NCI-H1436 (cell line): ENCODE measurements around the gene RAVER2.
"Not testable (repeated sequence)": the region's sequence is repeated elsewhere in the genome, so short reads cannot be mapped to it uniquely, and the experiment has no call there.

Experiments
- DNase-seq: peaks from one replicate; lab custom pipeline; 2025; lab: John Stamatoyannopoulos, UW

Gene RAVER2, protein sequence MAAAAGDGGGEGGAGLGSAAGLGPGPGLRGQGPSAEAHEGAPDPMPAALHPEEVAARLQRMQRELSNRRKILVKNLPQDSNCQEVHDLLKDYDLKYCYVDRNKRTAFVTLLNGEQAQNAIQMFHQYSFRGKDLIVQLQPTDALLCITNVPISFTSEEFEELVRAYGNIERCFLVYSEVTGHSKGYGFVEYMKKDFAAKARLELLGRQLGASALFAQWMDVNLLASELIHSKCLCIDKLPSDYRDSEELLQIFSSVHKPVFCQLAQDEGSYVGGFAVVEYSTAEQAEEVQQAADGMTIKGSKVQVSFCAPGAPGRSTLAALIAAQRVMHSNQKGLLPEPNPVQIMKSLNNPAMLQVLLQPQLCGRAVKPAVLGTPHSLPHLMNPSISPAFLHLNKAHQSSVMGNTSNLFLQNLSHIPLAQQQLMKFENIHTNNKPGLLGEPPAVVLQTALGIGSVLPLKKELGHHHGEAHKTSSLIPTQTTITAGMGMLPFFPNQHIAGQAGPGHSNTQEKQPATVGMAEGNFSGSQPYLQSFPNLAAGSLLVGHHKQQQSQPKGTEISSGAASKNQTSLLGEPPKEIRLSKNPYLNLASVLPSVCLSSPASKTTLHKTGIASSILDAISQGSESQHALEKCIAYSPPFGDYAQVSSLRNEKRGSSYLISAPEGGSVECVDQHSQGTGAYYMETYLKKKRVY

DNA sequence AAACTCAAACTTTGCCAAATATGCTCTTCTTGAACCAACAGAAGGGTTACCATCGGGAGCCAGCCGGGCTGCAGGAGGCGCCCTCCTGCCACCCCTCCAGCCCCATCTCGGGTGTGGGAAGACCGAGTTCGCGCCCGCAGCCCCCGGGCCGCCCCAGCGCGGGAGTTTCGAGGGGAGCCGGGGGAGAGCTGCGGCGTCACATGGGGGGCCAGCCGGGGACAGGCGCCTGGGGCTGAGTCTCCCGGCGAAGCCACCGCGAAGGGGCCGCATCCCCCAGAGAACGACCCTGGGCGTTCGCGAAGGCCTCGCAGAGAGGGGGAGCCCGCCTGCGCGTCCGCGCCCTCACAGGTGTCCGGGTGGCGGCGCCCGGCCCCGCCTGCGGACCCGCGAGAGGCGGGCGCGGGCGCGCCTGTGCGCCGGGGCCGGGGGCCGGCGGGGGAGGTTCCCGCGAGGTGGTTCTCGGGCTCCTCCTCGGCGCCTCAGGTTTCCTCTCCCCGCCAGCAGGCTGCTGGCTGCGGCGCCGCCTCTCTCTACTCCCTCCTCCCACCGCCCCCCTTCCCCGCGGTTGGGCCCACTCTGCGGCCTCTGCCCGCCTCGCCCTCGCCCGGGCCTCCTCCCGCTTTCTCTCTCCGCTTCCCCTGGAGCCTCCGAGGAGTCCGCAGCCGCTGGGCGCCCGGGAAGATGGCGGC lies at the start of gene RAVER2:
Gene RAVER2, plus strand, starts transcription at position 584 of the 689 bp plus-strand sequence. Its CDS starts 98 bp downstream, at position 682.
- peak; percentile 61 for DNase-seq

DNA sequence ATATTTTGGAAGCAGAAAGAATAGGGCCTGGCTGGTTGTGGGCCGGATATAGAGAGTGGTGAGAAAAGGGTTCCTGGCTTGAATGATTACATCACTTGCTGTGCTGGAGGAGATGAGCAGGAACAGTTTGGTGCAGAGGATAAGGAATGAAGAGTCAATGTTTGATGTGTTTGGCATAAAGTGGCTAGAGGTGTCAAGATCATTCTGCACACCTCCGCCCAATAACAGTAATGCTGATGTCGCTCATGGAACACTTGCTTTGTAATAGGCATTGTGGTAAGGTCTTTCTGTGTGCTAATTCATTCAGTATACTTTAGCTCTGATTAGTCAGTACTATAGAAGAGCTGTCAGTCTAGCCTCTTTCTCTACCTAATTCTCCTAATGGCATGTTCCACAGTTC lies 48.0 kb upstream of the RAVER2 start:
- DNase-seq, result no peak

DNA sequence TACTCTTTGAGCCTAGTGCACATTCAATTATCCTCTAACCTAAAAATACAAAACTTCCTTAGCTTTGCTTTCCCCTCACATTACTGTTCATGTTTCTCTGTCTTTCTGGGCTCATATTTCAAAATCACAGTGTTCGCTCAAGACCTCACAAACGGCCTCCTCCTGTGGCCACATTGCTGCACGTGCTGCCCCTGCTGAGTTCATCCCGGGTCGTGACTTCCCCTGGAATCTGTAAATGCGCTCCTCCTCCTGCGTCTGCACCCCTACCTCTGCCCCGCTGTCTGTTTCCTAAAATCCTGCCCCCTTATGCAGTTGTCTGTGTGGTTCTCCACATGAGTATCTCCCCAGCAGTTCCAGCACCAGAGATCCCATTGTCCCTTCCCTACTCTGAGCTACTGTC lies 45.5 kb upstream of the RAVER2 start:
- no peak for DNase-seq

DNA sequence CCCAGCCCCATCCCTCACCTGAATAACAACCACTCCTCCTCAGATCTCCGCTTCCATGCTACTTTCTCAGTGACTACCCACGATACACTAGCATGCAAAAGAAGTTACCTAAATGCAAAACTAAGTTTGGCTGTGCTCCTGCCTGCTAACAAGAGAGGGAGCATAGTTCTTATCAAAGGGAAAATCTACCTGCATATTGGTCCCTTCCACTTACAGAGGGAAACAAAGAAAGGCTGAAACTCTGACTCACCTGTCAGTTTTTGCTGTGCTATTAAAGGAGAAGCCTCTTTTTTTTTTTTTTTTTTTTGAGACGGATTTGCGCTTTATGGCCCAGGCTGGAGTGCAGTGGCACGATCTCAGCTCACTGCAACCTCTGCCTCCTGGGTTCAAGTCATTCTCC lies 43.8 kb upstream of the RAVER2 start:
- no peak for DNase-seq

DNA sequence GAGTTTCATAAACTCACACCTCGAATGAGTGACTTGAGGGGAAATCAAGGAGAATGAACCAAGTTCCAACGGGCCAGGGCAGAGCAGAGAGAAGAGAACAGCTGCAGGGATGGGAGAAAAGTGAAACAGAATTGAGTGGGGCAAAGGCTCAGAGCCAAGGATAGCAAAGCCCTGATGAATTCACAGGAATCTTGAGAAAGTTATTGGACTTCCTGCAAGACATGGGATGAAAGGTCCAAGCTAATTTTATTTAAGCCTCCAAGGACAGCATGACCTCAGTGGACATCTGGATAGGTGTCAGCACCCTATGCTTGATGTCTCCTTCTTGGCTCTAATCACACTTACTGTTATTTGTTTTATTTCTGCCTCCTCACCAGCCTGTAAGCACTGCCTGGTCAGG lies 43.0 kb upstream of the RAVER2 start:
- no peak for DNase-seq

DNA sequence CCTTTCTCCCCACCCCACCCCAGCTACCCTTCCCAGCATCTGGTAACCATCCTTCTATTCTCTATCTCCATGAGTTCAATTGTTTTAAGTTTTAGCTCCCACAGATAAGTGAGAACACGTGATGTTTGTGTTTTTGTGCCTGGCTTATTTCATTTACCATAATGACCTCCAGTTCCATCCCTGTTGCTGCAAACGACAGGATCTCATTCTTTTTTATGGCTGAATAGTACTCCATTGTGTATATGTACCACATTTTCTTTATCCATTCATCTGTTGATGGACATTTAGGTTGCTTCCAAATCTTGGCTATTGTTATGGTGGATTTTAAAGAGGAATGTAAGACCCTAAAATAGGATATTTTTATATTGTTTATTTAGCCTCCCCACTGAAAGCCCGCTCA lies 42.2 kb upstream of the RAVER2 start:
- DNase-seq, result not testable (repeated sequence)

DNA sequence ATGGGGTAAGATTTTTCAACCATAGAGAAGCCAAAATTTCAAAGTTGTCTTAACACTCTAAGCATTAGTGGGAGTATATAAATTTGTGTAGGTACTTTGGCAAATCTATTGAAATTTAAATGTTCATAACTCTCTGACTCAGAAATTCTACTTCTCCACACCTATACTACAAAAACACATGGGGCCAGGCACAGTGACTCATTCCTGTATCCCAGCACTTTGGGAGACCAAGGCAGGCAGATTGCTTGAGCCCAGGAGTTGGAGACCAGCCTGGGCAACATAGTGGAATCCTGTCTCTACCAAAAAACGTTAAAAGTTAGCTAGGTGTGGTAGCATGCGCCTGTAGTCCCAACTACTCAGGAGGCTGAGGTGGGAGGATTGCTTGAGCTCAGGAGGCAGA lies 41.3 kb upstream of the RAVER2 start:
- no peak for DNase-seq

DNA sequence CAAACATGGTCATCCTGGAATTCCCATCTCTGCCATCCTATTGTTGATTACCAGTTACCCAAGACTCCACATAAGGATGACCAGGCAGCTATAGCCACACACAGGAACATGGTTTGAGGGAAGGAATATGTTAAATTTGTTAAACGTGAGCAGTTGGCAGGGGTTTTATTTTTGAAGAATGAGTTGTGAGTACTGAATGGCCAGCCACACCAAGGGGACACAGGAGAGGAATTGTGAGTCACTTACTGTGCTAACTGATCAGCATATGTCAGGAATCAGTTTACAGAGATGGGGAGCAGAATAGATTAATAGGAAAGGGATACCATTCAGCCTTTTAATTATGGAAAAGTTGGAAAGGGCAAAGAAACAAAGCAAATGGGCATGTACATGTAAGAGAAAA lies 39.3 kb upstream of the RAVER2 start:
- no peak for DNase-seq

DNA sequence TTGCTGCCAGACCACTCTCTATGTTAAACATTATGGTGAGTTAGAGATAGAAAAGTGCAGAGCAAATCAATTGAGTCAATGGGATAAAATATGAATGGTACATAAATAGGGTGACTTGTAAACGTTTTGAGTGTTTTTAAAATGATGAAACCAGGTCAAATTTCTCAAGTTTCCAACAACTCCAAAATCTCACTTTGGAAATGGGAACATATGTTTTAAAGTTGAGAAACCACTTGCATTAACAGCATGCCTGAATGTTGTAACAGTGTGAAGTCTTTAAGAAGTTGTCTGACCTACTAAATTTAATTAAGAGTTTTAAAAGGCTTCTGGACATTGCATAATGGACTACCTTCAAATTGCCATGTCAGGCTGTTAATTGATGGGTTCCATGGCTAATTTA lies 33.6 kb upstream of the RAVER2 start:
- no peak for DNase-seq

DNA sequence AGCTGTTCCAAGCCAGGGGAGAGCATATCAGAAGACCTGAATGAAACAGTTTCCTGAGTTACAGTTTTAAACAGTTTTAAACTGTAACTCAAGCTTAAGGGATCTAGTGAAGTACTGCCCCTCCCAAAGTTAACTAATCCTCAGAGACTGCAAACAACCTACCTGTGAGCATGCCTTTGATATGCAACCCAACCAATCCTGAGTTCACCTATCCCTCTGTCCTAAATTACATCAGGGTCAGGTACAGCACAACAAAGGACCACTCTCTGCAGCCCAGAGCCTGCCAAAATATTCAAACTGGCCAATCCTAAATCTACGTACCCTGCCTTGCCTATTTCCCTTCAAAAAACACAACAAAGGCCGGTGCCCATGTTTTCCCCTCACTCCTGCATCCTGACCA lies 32.8 kb upstream of the RAVER2 start:
- DNase-seq, result no peak

DNA sequence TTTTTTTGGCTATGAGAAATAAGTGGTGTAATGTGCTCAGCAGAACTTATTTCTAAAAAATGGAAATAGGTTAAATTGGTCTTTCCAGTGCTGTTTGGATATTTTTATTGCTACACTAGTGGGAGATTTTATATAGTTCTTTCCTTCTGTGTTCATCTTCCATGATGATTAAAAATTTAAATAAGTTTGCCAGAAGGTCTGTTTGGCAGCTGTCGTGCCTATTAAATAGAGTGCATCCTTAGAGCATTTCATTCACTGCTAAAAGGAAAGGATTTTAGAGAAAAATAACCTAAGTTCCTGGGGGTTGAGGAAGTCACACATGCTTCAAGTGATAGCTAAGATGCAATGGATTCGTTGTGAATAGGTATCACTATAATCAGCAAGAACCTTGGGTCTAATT lies 29.7 kb upstream of the RAVER2 start:
- DNase-seq, result no peak

DNA sequence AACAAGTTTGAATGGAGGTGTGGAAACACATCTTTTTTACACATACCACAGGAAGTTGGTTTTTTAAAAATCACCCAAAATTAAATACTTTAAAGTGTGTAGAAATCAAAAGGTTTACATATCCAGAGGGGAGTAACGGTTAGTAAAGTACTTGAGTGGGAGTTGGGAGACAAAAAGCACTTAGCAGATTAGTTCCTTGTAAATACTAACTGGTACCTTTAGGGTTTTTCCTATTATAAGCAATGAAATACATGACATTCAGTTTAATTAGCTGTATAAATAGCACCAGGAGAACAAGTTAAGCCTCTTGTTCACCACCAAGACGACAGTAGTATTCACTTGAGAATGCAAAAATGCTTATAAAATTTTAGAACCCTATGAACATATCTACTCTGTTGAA lies 23.7 kb upstream of the RAVER2 start:
- DNase-seq, result no peak

DNA sequence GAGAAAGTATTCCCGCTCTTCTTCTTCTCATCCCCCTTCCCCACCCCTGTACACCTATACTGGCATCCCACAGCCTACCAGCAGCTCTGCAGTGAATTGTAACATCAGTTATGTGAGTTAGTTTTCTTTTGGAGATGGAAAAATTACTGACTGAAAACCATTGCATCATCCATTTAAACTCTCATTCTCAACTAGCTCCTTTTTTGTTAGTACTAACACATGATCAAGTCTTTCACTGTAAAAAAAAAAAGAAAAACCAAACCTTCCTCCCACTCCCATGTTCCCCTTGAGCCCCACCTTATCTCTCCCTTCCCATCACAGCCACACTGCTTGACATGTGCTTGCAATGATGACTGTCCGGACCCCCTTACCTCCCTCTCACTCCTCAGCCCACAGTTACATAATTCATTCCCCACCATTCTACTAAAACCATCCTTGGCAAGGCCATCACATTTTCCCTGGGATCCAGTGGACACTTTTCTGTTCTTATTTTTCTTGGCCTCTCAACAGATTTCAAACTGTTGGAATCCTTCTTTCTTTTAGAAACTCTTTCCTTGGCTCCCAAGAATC lies 23.2 kb upstream of the RAVER2 start:
- DNase-seq, result no peak

DNA sequence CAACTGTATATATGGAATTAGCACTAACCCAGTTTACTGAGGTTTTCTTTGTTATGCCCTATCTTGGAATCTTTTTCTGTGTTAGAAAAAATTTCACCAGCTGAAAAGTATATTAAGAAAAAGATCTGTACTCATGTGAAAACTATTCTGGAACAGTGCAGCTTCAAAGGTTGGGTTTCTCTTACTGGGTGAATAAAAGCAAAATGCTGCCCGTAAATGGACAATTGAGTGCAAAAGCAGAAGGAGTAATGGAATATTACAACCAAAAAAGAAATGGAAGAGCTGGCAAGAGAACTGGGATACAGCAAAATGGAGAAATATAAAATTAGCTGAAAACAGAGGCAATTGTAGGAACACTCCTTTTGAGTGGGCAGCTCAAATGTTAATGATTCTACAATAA lies 17.0 kb upstream of the RAVER2 start:
- no peak for DNase-seq

DNA sequence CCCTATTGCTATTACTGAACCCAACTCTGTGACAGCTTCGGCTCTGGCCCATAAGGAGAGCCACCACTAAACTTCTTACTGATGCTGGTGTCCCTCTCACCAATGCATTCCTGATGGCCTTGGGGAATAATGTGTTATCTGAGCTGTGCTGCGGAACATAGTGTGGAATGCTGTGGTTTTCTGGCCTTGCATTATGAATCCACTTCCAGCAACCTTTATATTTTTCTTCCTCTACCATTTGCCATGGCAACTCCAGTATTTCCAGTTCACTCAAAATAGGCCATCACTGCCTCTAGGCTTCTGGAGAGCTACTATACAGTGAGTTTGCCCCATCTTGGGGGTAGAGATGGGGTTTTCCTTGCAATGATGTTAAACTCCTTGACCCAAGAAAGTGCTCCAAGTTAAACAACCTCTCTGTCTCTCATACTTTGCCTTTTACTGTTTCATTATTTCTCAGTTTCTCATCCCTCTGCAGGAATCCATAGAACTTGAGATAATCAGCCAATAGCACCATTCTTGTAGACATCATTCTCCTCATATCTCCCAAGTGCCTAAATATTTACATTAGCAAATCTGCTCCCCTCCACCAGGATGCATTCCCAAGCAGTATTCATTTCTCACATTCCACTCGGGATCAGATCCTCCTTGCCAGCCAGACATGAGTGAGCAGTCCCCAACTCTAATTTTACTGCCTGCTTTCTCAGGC lies 11.1 kb upstream of the RAVER2 start:
- no peak for DNase-seq

DNA sequence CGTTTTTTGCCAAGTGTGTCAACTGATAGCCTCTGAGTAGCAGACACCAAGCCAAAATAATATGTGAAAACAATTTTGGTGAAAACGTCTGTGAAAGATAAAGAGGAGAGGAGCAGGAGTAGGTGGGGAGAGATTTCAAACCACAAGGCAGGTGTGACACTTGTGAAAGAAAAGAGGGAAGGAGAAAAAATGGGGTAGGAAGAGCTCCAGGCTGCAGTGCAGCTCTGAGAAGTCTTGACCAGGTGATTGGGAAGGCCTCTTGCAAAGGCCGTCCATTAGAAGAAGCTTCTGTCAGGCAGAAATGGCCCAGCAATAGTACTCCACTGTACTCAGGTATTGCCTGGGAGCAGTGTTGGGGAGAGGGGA lies 10.6 kb upstream of the RAVER2 start:
- DNase-seq, result no peak

DNA sequence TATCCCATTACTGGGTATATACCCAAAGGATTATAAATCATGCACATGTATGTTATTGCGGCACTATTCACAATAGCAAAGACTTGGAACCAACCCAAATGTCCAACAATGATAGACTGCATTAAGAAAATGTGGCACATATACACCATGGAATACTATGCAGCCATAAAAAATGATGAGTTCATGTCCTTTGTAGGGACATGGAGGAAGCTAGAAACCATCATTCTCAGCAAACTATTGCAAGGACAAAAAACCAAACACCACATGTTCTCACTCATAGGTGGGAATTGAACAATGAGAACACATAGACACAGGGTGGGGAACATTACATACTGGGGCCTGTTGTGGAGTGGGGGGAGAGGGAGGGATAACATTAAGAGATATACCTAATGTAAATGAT lies 4.2 kb upstream of the RAVER2 start:
- not testable (repeated sequence) for DNase-seq

DNA sequence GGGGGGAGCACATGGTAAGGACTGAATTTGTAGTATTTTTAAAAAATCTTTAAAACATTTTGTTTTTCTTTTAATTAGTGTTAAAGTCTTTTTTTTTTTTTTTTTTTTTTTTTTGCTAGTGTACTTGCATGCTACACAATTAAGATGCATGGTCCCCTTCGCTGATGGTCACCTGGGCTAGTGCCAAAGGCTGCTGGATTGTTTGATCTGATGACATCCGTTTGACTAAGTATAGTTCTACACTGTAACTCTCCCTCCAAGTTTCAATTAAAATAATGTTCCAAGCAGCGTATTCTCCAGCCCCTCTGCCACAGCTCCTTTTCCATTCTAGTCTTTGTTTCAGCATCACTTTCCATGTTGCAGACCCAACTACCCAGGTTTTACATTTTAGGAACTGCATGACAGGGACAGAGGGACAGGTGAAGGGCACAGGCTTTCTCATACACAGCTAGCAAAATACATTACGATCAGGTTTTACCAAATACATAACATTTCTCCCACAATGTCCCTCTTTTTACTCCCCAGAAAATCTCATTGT lies 852 bp upstream of the RAVER2 start:
- no peak for DNase-seq

DNA sequence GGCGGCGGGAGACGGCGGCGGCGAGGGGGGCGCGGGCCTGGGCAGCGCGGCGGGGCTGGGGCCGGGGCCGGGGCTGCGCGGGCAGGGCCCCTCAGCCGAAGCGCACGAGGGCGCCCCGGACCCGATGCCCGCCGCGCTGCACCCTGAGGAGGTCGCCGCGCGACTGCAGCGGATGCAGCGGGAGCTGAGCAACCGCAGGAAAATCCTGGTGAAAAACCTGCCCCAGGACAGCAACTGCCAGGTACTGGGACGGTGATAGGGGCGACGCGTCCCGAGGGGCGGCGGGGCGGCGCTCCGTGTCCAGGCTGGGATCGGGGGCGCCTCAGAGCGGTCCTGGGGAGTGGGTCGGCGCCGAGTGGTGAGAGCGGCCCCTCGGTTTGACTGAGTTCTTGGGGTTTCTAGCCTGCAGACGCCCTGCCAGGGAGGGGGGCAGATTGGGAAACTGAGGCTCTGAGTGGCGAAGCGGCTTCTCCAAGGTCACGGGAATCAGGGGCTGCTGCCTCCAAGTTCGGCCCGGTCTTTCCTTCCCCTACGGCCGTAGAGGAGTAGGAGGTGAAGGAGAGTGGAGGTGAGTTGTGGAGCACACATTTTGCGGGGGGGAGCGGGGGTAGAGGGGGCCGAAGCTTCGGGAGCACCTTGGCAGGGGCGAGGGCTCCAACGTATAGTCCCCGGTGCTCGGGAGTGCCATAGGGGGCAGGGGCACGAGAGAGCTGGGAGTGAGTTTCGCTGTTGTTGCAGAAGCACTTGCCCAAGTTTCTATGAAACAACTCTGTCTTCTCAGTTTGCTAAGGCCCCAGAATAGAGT lies 508 bp downstream of the RAVER2 start:
- no peak for DNase-seq

DNA sequence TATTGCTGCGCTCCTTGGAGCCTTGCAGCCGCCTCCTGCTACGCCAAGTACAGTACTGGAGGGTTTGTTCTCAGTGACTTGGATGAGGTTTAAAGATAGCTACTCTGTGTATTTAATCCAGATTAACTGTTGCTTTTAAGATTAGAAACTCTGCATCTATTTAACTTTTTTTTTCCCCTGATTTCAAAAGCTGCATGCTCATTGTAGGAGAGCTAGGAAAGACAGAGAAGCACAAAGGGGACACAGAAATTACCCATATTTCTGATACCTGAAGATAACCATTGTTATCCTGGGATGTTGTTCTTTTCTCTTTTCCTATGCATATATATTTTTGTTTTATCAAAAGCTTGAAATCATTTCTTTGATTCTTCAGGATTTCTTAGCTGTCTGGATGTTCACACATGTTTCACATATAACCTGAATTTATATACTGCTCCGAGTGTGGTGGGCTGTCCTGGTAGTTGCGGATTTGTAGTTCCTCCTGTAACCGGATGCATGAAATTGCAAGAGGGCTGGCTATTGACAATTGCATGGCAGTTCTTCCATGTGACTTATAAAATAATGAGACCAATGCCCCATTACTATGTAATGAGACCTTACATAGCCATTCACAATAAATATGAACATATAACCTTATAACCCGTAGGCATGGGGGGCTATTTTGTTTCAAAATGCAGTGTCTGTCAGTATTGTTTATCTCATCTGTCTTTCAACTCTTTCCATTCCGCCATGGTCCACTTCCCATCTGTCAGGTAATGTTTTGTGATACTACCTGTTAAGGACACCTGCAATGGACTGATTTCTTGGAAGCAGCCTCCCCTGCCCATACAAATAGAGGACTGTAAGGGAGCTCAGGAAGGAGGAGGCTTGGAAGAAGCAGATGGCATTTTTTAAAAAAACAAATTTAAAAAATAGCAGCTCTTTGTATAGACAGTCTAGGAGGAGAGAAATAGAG lies 1.4 kb downstream of the RAVER2 start:
- no peak for DNase-seq
